K562 (cell line): ENCODE results near the gene TNNT2. TPM values are rescaled to one million over a fixed set of nuclear protein-coding genes. Genes with fewer than 3 reads are reported as not detected.

ENCODE experiments used
- ATAC-seq: fragments of 200-7000 bp; cut with Tn5 transposase; 3 replicates; pipeline ENCODE4 v1.9.1; 2020; ENCODE audit warnings: moderate library complexity
- BruUV-seq: library from RNA; stranded (reverse); fragments of 400-500 nt; replicated peaks from 2 replicates; lab custom pipeline; 2021; lab: Mats Ljungman, UMichigan
- CTCF ChIA-PET: fragments of 300-600 bp; formaldehyde crosslinking; extraction: SDS; loops from one replicate; lab custom pipeline; 2021; ENCODE audit warnings: low intra/inter-chr PET ratio; lab: Yijun Ruan, JAX
- POLR2A ChIA-PET: fragments of 300-600, 350-650 bp; sonication (Branson Sonifier 250); formaldehyde crosslinking; extraction: SDS; loops from one replicate; lab custom pipeline; 2021; ENCODE audit warnings: antibody characterized with exemption, inconsistent platforms; lab: Yijun Ruan, JAX
- DNase-seq, 4 experiments: peaks; one replicate each; pipeline versions ENCODE4 v3.0.0 to v3.0.0-alpha.2; 2011 to 2018; ENCODE audit warnings: low spot score in 3 of 4, mixed read lengths in 3 of 4; ENCODE audit errors: extremely low read depth in 1 of 4
- FAIRE-seq: peaks from 2 replicates; lab custom pipeline; 2011; peaks lifted over from hg19 to GRCh38; lab: Jason Lieb, UNC
- H2AFZ ChIP-seq: 2 replicates; pipeline ENCODE4 v1.6.0; 2011; ENCODE audit warnings: low read depth, low read length, control low read depth, inconsistent platforms
- H3K27ac ChIP-seq: fragments of 200-600 bp; 3 replicates; pipeline ENCODE4 v1.8.0; 2011; ENCODE audit warnings: low read depth, mild to moderate bottlenecking, control low read depth, inconsistent platforms, low read length, moderate library complexity, mixed read lengths; ENCODE audit errors: extremely low read depth
- H3K27me3 ChIP-seq, 2 experiments: fragments of 300-600 bp in 1 of 2; 2 replicates in 1 of 2; 3 replicates in 1 of 2; pipeline versions ENCODE4 v1.6.0 to v1.8.0; 2011; ENCODE audit warnings: inconsistent platforms in 2 of 2, low read length in 2 of 2, mild to moderate bottlenecking in 1 of 2, mixed read lengths in 1 of 2, moderate library complexity in 1 of 2; ENCODE audit not compliant: control insufficient read depth in 2 of 2, insufficient read depth in 2 of 2
- H3K36me3 ChIP-seq: fragments of 300-600 bp; 3 replicates; pipeline ENCODE4 v1.8.0; 2011; ENCODE audit warnings: mild to moderate bottlenecking, low read length, inconsistent platforms; ENCODE audit not compliant: control insufficient read depth, insufficient read depth
- H3K4me1 ChIP-seq, 2 experiments: fragments of 200-600 bp in 1 of 2; replicated peaks in 1 of 2; 2 replicates in 1 of 2; 3 replicates in 1 of 2; pipeline versions ENCODE4 v1.5.1 to v1.8.0; 2011; ENCODE audit warnings: inconsistent platforms in 2 of 2, low read length in 2 of 2, mild to moderate bottlenecking in 1 of 2, mixed read lengths in 1 of 2, moderate library complexity in 1 of 2; ENCODE audit not compliant: control insufficient read depth in 2 of 2, insufficient read depth in 2 of 2
- H3K4me2 ChIP-seq: 2 replicates; pipeline ENCODE4 v1.6.1; 2011; ENCODE audit warnings: low read length, control low read depth, inconsistent platforms, mixed read lengths; ENCODE audit not compliant: insufficient read depth
- H3K4me3 ChIP-seq: fragments of 200-600 bp; sonication (generic), shearing (Covaris generic); 2 replicates; pipeline ENCODE4 v1.5.1; 2016; ENCODE audit warnings: control low read depth, inconsistent platforms
- H3K79me2 ChIP-seq: fragments of 200-600 bp; 3 replicates; pipeline ENCODE4 v1.8.0; 2011; ENCODE audit warnings: low read length, inconsistent platforms; ENCODE audit not compliant: control insufficient read depth, insufficient read depth
- H3K9ac ChIP-seq, 2 experiments: 2 replicates each; pipeline versions ENCODE4 v1.6.0 to v1.6.1; 2011; ENCODE audit warnings: low read depth in 2 of 2, low read length in 2 of 2, control low read depth in 1 of 2, inconsistent platforms in 1 of 2, mild to moderate bottlenecking in 1 of 2, mixed read lengths in 1 of 2; ENCODE audit not compliant: insufficient read depth in 1 of 2
- H3K9me1 ChIP-seq: one replicate; pipeline ENCODE4 v1.6.0; 2011; ENCODE audit warnings: inconsistent platforms, mild to moderate bottlenecking, low read length, moderate library complexity; ENCODE audit not compliant: control insufficient read depth, insufficient read depth
- H3K9me3 ChIP-seq: replicated peaks from 2 replicates; pipeline ENCODE4 v1.5.1; 2011; ENCODE audit warnings: low read depth, low read length, inconsistent platforms; ENCODE audit not compliant: control insufficient read depth, insufficient read depth
- H4K20me1 ChIP-seq: replicated peaks from 2 replicates; pipeline ENCODE4 v1.6.1; 2011; ENCODE audit warnings: low read length, inconsistent platforms, mixed read lengths; ENCODE audit not compliant: control insufficient read depth, insufficient read depth
- BCL6 ChIP-seq: fragments of 250-450 bp; sonication (Bioruptor Pico); IDR thresholded peaks from 2 replicates; pipeline ENCODE4 v1.4.0; 2020
- CBX3 ChIP-seq, 2 experiments: IDR thresholded peaks; 1 replicate in 1 of 2; 2 replicates in 1 of 2; pipeline ENCODE4 v1.6.1; 2012; ENCODE audit warnings: inconsistent platforms in 2 of 2, low read length in 2 of 2, borderline replicate concordance in 1 of 2, control low read depth in 1 of 2
- EZH2 ChIP-seq: IDR thresholded peaks from 2 replicates; pipeline ENCODE4 v1.6.1; 2012; ENCODE audit warnings: low read depth, mild to moderate bottlenecking, inconsistent platforms, low read length, borderline replicate concordance
- GATAD2B ChIP-seq: fragments of 450-650 bp; IDR thresholded peaks from 2 replicates; pipeline ENCODE4 v1.6.1; 2017; ENCODE audit warnings: mild to moderate bottlenecking, borderline replicate concordance
- HDAC3 ChIP-seq: fragments of 450-650 bp; IDR thresholded peaks from 2 replicates; pipeline ENCODE4 v1.6.1; 2018; ENCODE audit warnings: borderline replicate concordance, mild to moderate bottlenecking, moderate library complexity; ENCODE audit not compliant: partially characterized antibody
- KLF10 ChIP-seq: fragments of 250-450 bp; sonication (Bioruptor Pico); IDR thresholded peaks from 2 replicates; pipeline ENCODE4 v1.6.1; 2021; ENCODE audit warnings: matching md5 sums
- MEF2A ChIP-seq: IDR thresholded peaks from 2 replicates; pipeline ENCODE4 v1.6.1; 2011; ENCODE audit warnings: low read depth, mild to moderate bottlenecking, low read length, moderate library complexity; ENCODE audit not compliant: control insufficient read depth
- MYNN ChIP-seq, 2 experiments: sonication (generic); formaldehyde crosslinking in 1 of 2; IDR thresholded peaks; 2 replicates each; pipeline versions ENCODE4 v1.5.0 to v1.6.1; 2016 to 2020; ENCODE audit warnings: antibody characterized with exemption in 1 of 2, missing genetic modification reagents in 1 of 2
- SMARCE1 ChIP-seq: fragments of 450-650 bp; IDR thresholded peaks from 2 replicates; pipeline ENCODE4 v1.7.1; 2016; ENCODE audit warnings: mild to moderate bottlenecking
- TAF9B ChIP-seq: fragments of 450-650 bp; IDR thresholded peaks from 2 replicates; pipeline ENCODE4 v1.6.1; 2018; ENCODE audit warnings: mild to moderate bottlenecking; ENCODE audit not compliant: partially characterized antibody
- TBL1XR1 ChIP-seq, 2 experiments: IDR thresholded peaks; 2 replicates each; pipeline ENCODE4 v1.6.1; 2012; ENCODE audit warnings: improper control_type of control experiment in 2 of 2, low read length in 2 of 2, mild to moderate bottlenecking in 1 of 2
- ZNF133 ChIP-seq: fragments of 250-450 bp; sonication (Bioruptor Pico); IDR thresholded peaks from 2 replicates; pipeline ENCODE4 v1.4.0; 2020; ENCODE audit warnings: mild to moderate bottlenecking
- ZNF184 ChIP-seq: sonication (generic); formaldehyde crosslinking; IDR thresholded peaks from 2 replicates; pipeline ENCODE4 v1.5.0; 2020; ENCODE audit warnings: missing genetic modification reagents
- ZNF589 ChIP-seq: fragments of 200-800 bp; sonication (Bioruptor generic); IDR thresholded peaks from 2 replicates; pipeline ENCODE4 v1.6.1; 2016; ENCODE audit warnings: low read depth, missing genetic modification characterization, missing compliant biosample characterization
- WGBS: fragments of 100-300 bp; shearing (Covaris generic); methylation state at CpG from one replicate; pipeline ENCODE4 v1.1.6; 2016; ENCODE audit warnings: low coverage, mixed read lengths; ENCODE audit not compliant: insufficient coverage; ENCODE audit errors: missing lambda C conversion rate; 5-methylcytosine and 5-hydroxymethylcytosine counted together
- in situ Hi-C: fragments of 300-500 bp; cut with MboI; formaldehyde crosslinking; loops from 4 replicates; pipeline ENCODE4 v1.15.0; 2018; ENCODE audit warnings: inconsistent platforms, mixed read lengths
- intact Hi-C: fragments of 100-400 bp; cut with micrococcal nuclease; formaldehyde crosslinking; loops from 2 replicates; pipeline ENCODE4 v1.14.2; 2022
- polyA plus RNA-seq, 8 experiments: library from polyadenylated mRNA; depleted of rRNA in 4 of 8; stranded (reverse) in 5 of 8; unstranded in 3 of 8; fragments of >200 nt; fragmentation: Nextera tagmentation in 2 of 8; fragmentation: Illumina TruSeq in 1 of 8; extraction: Ambion mirVana in 2 of 8; extraction: Trizol in 1 of 8; gene quantifications; 2 replicates each; pipeline versions ENCODE4 v1.2.1 to v1.2.3, GENCODE V29; 2011 to 2014; ENCODE audit warnings: inconsistent platforms in 1 of 8, missing spikeins in 1 of 8
- total RNA-seq, 7 experiments: library from RNA; depleted of rRNA in 6 of 7; stranded (reverse); fragments of >200 nt in 6 of 7; fragmentation: Illumina TruSeq in 2 of 7; extraction: Trizol in 2 of 7; gene quantifications; 2 replicates each; pipeline versions ENCODE4 v1.2.1 to v1.2.3, GENCODE V29; 2011 to 2021; ENCODE audit warnings: low replicate concordance in 1 of 7
- TF ChIP-seq, protein P1 (sequence below): fragments of 250-450 bp; sonication (Bioruptor Pico); IDR thresholded peaks from 2 replicates; pipeline ENCODE4 v1.8.0; 2021; ENCODE audit warnings: moderate library complexity, mild to moderate bottlenecking, inconsistent platforms

TNNT2 gene
- total and polyA plus RNA-seq, 9 of the 15 experiments (the other 6 are each of a cell fraction or from before 2014, with no cell fraction given), result not detected

DNA sequence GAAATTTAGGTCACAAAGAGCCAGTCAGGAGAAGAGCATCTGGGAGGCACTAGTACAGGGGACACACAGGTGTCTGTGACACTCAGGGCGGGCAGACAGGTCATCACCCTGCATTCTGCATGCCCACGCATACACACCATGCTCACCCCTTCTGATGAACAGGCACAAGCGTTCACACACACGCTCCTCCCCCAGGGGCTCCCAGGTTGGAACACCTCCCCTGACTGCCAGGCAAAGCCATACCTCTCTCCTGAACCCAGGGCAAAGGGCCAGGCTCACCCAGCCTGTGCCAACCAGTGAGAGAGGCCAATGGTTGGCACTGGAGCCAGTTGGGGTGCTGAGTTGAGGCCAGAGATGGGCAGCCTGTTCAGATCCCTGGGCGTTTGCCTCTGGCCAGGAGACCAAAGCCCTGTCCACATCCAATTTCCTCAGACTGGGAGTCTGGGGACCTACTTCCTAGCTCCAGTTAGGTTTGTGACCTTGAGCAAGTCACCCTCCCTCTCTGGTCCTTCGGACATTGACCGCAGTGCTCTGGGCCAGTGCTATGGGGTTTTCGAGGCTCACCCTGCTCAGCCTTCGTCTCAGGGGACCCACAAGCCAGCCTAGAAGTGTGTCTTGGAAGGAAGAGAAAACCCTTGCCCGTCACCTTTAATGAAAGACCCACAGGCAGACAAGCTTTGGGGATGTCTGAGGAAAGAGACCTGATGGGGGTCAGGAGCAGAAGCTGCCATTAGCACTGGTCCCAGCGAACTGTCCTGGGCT, 27.4 kb upstream of the TNNT2 start (continued):
- TF ChIP-seq HDAC3 (no peak), TBL1XR1 (IDR thresholded peaks at IDR 0.05; ENCODE audit: low read length in 2 of 2) (no peak)

DNA sequence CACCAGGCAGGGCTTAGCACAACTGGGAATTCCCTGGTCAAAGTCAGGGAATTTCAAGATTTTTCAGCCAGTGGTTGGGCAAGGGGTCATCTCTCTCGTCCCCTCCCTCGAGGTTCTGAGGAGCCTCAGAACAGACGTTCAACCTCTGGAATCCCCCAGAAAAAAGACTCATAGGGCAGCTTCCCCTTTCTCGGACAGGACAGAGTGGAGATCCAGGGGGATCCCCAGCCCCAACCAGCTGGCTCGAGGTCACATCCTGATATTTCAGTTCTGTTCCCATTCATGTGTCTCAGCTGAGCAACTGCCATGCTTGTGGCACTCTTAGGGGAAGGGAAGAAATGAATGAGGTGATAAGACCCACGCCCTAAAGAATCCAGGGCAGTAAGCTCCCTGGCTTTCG, 26.6 kb upstream of the TNNT2 start:
- Histone ChIP-seq H3K27me3 (peaks cover 30 to 65% of the 10 kb centered on the region in 2 experiments), H3K9me3 (no peaks in the 10 kb centered on the region), H3K79me2 (no peaks in the 10 kb centered on the region), H3K9ac (no peak overlapping the region), H2AFZ (no peak overlapping the region), H3K4me1 (peaks cover 0 to 7% of the 10 kb centered on the region in 2 experiments; a peak in 1 of 5 replicates), H3K4me3 (no peak overlapping the region), H4K20me1 (peaks cover 19% of the 10 kb centered on the region), H3K9me1 (no peaks in the 10 kb centered on the region), H3K27ac (no peak overlapping the region), H3K4me2 (no peak overlapping the region)
- BruUV-seq, result no TSS peak
- in situ Hi-C loops, result no loop called here
- CTCF ChIA-PET, result no interaction called here
- no peak for FAIRE-seq
- POLR2A ChIA-PET, result no interaction called here
- ATAC-seq, result no peak
- no peak for DNase-seq
- intact Hi-C loops, result no loop called here
- TF ChIP-seq MEF2A, result no peak
- TF ChIP-seq ZNF589 (CRISPR knock-in tag), result no peak
- no peak for TF ChIP-seq ZNF133 (CRISPR knock-in tag)
- TF ChIP-seq ZNF184 (CRISPR knock-in tag), result no peak
- TF ChIP-seq, protein P1, sequence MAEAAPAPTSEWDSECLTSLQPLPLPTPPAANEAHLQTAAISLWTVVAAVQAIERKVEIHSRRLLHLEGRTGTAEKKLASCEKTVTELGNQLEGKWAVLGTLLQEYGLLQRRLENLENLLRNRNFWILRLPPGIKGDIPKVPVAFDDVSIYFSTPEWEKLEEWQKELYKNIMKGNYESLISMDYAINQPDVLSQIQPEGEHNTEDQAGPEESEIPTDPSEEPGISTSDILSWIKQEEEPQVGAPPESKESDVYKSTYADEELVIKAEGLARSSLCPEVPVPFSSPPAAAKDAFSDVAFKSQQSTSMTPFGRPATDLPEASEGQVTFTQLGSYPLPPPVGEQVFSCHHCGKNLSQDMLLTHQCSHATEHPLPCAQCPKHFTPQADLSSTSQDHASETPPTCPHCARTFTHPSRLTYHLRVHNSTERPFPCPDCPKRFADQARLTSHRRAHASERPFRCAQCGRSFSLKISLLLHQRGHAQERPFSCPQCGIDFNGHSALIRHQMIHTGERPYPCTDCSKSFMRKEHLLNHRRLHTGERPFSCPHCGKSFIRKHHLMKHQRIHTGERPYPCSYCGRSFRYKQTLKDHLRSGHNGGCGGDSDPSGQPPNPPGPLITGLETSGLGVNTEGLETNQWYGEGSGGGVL (CRISPR knock-in tag), result no peak
- TF ChIP-seq KLF10 (CRISPR knock-in tag), result no peak
- TF ChIP-seq CBX3 (IDR thresholded peaks at IDR 0.05; ENCODE audit: borderline replicate concordance in 1 of 2, low read length in 2 of 2), result no peak
- TF ChIP-seq BCL6, result no peak
- no peak for TF ChIP-seq MYNN (IDR thresholded peaks at IDR 0.05)
- TF ChIP-seq MYNN (CRISPR knock-in tag; IDR thresholded peaks at IDR 0.05), result no peak
- no peak for TF ChIP-seq EZH2
- no peak for TF ChIP-seq SMARCE1
- TF ChIP-seq GATAD2B, result no peak
- TF ChIP-seq TAF9B, result no peak
- TF ChIP-seq, all 486 proteins: peak for 0
- WGBS, result 0% methylated on average over 7 of the region's 7 CpGs
- no peaks in the 10 kb centered on the region for H3K36me3 ChIP-seq
